NB4 (cell line): ENCODE results near the gene LCN1.
A peak's percentile ranks its signal among the peaks of the same experiment; 100 is the strongest.

Experiments
- DNase-seq: peaks from one replicate; pipeline ENCODE4 v3.0.0; 2010; ENCODE audit warnings: low read depth
- H3K4me3 ChIP-seq: one replicate; pipeline ENCODE4 v1.5.1; 2011; ENCODE audit warnings: mild to moderate bottlenecking, low read depth, low read length, moderate library complexity
- CTCF ChIP-seq: IDR thresholded peaks from one replicate; pipeline ENCODE4 v1.5.1; 2012; ENCODE audit warnings: low read depth, low read length
- MYC ChIP-seq: IDR thresholded peaks from 2 replicates; pipeline ENCODE4 v1.6.1; 2011; ENCODE audit warnings: low read depth, low read length
- POLR2A ChIP-seq: IDR thresholded peaks from 2 replicates; pipeline ENCODE4 v1.6.1; 2011; ENCODE audit warnings: mild to moderate bottlenecking; ENCODE audit not compliant: insufficient read length; ENCODE audit errors: extremely low read depth
- TF ChIP-seq, protein P1 (sequence below): IDR thresholded peaks from 2 replicates; pipeline ENCODE4 v1.6.1; 2011; ENCODE audit warnings: low read depth, low read length

LCN1 gene

DNA sequence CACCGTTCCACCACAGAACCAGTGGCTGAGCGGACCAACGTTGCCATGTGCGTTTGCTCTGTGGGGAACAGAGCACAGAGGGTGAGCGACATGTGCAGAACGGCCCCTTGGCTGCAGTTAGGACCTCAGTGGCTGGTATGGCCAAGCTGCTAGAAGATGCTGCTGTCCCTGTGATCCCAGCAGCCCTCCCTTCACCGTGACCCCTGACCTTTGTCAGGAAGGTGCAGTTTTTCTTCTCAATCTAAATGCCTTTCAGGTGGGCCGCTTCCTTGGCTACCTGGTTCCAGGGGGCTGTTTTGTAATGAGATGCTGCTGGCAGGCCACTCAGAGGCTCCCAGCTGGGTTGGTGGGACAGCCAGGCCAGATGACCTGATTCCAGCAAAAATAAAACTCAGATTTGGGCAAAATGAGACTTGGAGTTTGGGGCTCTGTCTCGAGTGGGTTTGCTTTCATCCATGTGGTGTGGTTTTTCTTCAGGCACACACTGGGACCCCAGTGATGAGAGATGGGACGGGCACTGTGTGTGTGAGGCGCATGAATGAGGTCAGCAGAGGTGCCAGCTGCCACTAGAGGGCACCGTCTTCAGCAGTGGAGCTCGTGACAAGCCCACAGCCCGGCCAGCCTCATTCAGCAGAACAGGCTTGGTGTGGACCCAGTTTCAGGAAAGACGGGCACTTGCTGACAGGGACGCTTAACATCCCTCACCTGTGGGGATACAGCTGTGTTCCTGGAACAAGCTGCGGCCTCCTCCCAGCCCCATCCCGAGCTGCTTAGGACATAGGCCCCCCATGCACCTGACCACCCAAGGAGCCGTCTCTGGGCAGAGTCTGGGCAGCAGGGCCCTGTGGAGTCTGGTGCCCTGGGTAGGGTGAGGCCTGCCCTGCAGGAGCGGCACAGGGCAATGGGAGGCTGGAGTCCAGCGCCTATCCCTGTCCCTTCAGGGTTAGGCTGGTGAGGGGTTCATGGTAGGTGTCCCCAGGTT, 16.7 kb upstream of the LCN1 start:
- peak; percentile 73 for DNase-seq
- H3K4me3 ChIP-seq: no peak overlapping the region
- TF ChIP-seq POLR2A (no peak), CTCF (peak; percentile 60), MYC (peak; percentile 24; the same call in 1 of the 2 replicates)
- TF ChIP-seq, protein P1, sequence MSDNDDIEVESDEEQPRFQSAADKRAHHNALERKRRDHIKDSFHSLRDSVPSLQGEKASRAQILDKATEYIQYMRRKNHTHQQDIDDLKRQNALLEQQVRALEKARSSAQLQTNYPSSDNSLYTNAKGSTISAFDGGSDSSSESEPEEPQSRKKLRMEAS: 0 out of 2 replicates have a peak, but pooled peaks have one; percentile 14

DNA sequence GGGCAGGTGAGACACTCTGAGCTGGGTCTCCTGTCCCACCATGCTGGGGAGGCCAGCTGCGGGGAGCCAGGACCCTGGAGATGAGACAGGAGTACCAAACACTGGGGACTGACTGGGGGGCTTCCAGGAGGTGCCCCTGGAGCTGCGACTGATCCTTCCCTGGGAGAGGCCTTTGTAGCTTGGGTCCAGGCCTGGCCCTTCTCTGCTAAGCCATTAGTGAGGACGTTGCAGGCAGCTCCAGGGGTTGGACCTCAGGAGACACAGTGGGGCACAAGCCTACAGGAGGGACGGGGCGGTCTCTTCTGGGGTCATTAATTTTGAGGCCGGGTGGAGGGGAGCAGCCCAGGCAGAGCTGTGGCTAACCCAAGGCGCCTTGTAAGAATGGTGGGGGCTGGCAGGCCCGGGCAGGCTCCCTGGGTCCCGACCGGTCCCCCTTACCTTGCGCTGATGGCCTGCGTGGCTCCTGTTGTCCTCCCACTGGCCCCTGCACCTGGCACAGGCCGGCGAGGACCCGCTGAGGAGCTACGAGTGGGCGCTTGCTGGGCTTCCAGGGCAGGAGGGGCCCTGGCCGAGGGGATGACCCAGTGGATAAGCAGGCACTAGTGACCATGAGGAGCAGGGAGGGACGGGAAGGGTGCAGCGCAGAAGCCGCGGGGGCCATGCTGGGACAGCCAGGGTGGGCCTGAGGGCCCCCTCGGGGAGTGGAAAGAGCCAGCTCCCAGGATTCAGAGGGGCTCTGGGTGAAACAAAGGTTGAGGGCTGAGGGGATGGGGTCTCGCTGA, 15.6 kb upstream of the LCN1 start:
- TF ChIP-seq CTCF (no peak), POLR2A (no peak), MYC (no peak)
- TF ChIP-seq, protein P1: no peak
- no peak overlapping the region for H3K4me3 ChIP-seq
- DNase-seq: no peak

- no peak for DNase-seq
- TF ChIP-seq, protein P1: no peak
- TF ChIP-seq CTCF (no peak), MYC (no peak), POLR2A (no peak)
- no peak overlapping the region for H3K4me3 ChIP-seq
Observed at GRCh38 chr9:135506327-135507103, 14.7 kb upstream of the LCN1 start.

GRCh38 chr9:135507104-135508035, 13.9 kb upstream of the LCN1 start:
- no peak overlapping the region for H3K4me3 ChIP-seq
- TF ChIP-seq CTCF (no peak), POLR2A (no peak), MYC (no peak)
- TF ChIP-seq, protein P1: no peak
- DNase-seq: no peak
